H1 (cell line): ENCODE measurements around the gene PLCL2. TPM values are rescaled to one million over a fixed set of nuclear protein-coding genes. Genes with fewer than 3 reads are reported as not detected.

ENCODE experiments used
- KDM4A ChIP-seq: IDR thresholded peaks from one replicate; pipeline ENCODE4 v1.7.1; 2012; ENCODE audit warnings: low read depth, mild to moderate bottlenecking, moderate library complexity, low read length, inconsistent platforms; ENCODE audit not compliant: severe bottlenecking
- MAFK ChIP-seq: IDR thresholded peaks from 2 replicates; pipeline ENCODE4 v1.6.1; 2012; ENCODE audit warnings: low read depth, mild to moderate bottlenecking, improper control_type of control experiment, low read length
- RAD21 ChIP-seq, 2 experiments: IDR thresholded peaks in 1 of 2; conservative IDR thresholded peaks in 1 of 2; 2 replicates each; pipeline ENCODE4 v1.6.1; 2011; ENCODE audit warnings: low read depth in 2 of 2, low read length in 2 of 2, improper control_type of control experiment in 1 of 2, inconsistent platforms in 1 of 2, mild to moderate bottlenecking in 1 of 2, moderate library complexity in 1 of 2
- SIRT6 ChIP-seq: IDR thresholded peaks from one replicate; pipeline ENCODE4 v1.7.1; 2012; ENCODE audit warnings: low read length, inconsistent platforms
- SP1 ChIP-seq: IDR thresholded peaks from 2 replicates; pipeline ENCODE4 v1.6.1; 2011; ENCODE audit warnings: low read depth, low read length
- SP2 ChIP-seq: IDR thresholded peaks from 2 replicates; pipeline ENCODE4 v1.6.1; 2012; ENCODE audit warnings: mild to moderate bottlenecking, low read length, inconsistent platforms
- TBP ChIP-seq: IDR thresholded peaks from 2 replicates; pipeline ENCODE4 v1.6.1; 2011; ENCODE audit warnings: low read depth, low read length, improper control_type of control experiment
- ZNF274 ChIP-seq: IDR thresholded peaks from 2 replicates; pipeline ENCODE4 v1.7.0; 2012; ENCODE audit warnings: low read length, borderline replicate concordance; ENCODE audit errors: extremely low read depth
- polyA plus RNA-seq, 7 experiments: library from polyadenylated mRNA; depleted of rRNA in 3 of 7; stranded (reverse) in 5 of 7; unstranded in 2 of 7; fragments of >200 nt in 5 of 7; fragments of 200-250 nt in 2 of 7; gene quantifications; 1 replicate in 5 of 7; 2 replicates in 1 of 7; 4 replicates in 1 of 7; pipeline versions ENCODE4 v1.2.1 to v1.2.3, GENCODE V29; 2011 to 2013; ENCODE audit warnings: missing spikeins in 2 of 7, mixed read lengths in 2 of 7
- total RNA-seq: library from RNA; stranded (reverse); fragmentation: NEBNext Ultra II Directional; extraction: Animal tissue kit (Norgen Biotek cat#: 25700); gene quantifications from 2 replicates; pipeline ENCODE4 v1.2.1, GENCODE V29; 2021

Gene PLCL2
- total and polyA plus RNA-seq, 2 of the 8 experiments (the other 6 are each of a cell fraction or from before 2014, with no cell fraction given), result 3.5 to 6.8 TPM

GRCh38 chr3:17061005-17061404, 176.2 kb downstream of the PLCL2 start (continued):
- TF ChIP-seq MAFK, result no peak
- no peak for TF ChIP-seq RAD21 (IDR thresholded peaks at IDR 0.05 in 1 of 2, conservative IDR thresholded peaks at IDR 0.05 in 1 of 2; ENCODE audit: low read depth in 2 of 2, low read length in 2 of 2)
- TF ChIP-seq SIRT6, result no peak
- TF ChIP-seq ZNF274, result no peak
- TF ChIP-seq SP1, result no peak
- no peak for TF ChIP-seq SP2
- no peak for TF ChIP-seq TBP
- no peak for TF ChIP-seq KDM4A
